Osteocyte (in vitro differentiated cells): ENCODE data around the gene BCAP31. TPM values are rescaled to one million over a fixed set of nuclear protein-coding genes. Genes with fewer than 3 reads are reported as not detected.

ENCODE experiments used
- DNase-seq: peaks from one replicate; pipeline ENCODE4 v3.0.0; 2021; ENCODE audit warnings: mixed read lengths; ENCODE audit not compliant: unreplicated experiment; ENCODE audit errors: extremely low spot score
- H3K27ac Mint-ChIP-seq: one replicate; pipeline ENCODE4 v1.8.0; 2021; ENCODE audit warnings: mild to moderate bottlenecking, mixed read lengths; ENCODE audit not compliant: unreplicated experiment
- H3K27me3 Mint-ChIP-seq: one replicate; pipeline ENCODE4 v1.8.0; 2021; ENCODE audit warnings: mixed read lengths; ENCODE audit not compliant: unreplicated experiment
- H3K36me3 Mint-ChIP-seq: one replicate; pipeline ENCODE4 v1.8.0; 2021; ENCODE audit warnings: mixed read lengths; ENCODE audit not compliant: unreplicated experiment
- H3K4me1 Mint-ChIP-seq: one replicate; pipeline ENCODE4 v1.8.0; 2021; ENCODE audit warnings: mixed read lengths; ENCODE audit not compliant: unreplicated experiment
- H3K4me3 Mint-ChIP-seq: one replicate; pipeline ENCODE4 v1.8.0; 2021; ENCODE audit warnings: mild to moderate bottlenecking, moderate library complexity, mixed read lengths; ENCODE audit not compliant: unreplicated experiment
- H3K9me3 Mint-ChIP-seq: one replicate; pipeline ENCODE4 v1.8.0; 2021; ENCODE audit warnings: mixed read lengths; ENCODE audit not compliant: unreplicated experiment
- total RNA-seq: library from RNA; stranded (reverse); gene quantifications from 2 replicates; pipeline ENCODE4 v1.2.1, GENCODE V29; 2021
- TF ChIP-seq, protein P1 (sequence below): fragments of 200-600 bp; sonication (generic); IDR thresholded peaks from 2 replicates; pipeline ENCODE4 v1.5.0; 2021; ENCODE audit warnings: antibody characterized with exemption, mild to moderate bottlenecking, moderate library complexity

BCAP31 gene
- total RNA-seq, 1 donor from 2014 or later = 172 TPM

DNA sequence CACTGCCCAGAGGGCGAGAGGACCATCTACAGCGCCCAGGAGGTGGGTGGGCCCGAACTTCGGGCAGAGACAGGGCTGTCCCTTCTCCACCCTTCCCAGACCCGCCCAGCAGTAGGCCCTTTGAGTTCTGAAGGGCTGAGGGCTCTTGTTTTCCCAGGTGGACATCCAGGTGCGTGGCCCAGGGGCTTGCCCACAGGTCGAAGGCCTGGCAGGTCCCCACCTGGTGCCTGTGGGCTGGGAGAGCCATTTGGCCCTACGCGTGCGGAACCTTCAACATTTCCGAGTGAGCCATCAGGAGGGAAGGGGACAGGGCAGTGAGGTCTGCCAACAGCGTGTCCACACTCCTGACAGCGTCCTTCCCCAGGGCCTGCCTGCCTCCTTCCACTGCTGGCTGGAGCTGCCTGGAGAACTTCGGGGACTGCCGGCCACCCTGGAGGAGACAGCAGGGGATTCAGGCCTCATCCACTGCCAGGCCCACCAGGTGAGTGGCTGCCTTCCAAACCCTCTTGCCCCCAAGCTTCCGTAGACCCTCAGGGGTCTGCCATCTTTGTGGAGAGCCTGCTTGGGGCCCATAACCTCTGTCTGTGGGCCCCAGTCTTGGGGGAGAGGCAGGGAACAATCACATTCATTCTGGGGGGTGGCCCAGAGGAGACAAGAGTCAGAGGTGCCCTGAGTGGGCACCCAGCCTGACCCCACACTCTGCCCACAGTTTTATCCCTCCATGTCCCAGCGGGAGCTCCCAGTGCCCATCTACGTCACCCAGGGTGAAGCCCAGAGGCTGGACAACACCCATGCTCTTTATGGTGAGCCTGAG, 46.6 kb upstream of the BCAP31 start:
- H3K9me3 Mint-ChIP-seq = no peaks in the 10 kb centered on the region
- H3K4me3 Mint-ChIP-seq = no peak overlapping the region
- no peak for DNase-seq
- H3K36me3 Mint-ChIP-seq = no peaks in the 10 kb centered on the region
- TF ChIP-seq, protein P1, sequence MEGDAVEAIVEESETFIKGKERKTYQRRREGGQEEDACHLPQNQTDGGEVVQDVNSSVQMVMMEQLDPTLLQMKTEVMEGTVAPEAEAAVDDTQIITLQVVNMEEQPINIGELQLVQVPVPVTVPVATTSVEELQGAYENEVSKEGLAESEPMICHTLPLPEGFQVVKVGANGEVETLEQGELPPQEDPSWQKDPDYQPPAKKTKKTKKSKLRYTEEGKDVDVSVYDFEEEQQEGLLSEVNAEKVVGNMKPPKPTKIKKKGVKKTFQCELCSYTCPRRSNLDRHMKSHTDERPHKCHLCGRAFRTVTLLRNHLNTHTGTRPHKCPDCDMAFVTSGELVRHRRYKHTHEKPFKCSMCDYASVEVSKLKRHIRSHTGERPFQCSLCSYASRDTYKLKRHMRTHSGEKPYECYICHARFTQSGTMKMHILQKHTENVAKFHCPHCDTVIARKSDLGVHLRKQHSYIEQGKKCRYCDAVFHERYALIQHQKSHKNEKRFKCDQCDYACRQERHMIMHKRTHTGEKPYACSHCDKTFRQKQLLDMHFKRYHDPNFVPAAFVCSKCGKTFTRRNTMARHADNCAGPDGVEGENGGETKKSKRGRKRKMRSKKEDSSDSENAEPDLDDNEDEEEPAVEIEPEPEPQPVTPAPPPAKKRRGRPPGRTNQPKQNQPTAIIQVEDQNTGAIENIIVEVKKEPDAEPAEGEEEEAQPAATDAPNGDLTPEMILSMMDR = no peak
- no peaks in the 10 kb centered on the region for H3K27me3 Mint-ChIP-seq
- no peak overlapping the region for H3K27ac Mint-ChIP-seq
- peaks cover 10% of the 10 kb centered on the region for H3K4me1 Mint-ChIP-seq

DNA sequence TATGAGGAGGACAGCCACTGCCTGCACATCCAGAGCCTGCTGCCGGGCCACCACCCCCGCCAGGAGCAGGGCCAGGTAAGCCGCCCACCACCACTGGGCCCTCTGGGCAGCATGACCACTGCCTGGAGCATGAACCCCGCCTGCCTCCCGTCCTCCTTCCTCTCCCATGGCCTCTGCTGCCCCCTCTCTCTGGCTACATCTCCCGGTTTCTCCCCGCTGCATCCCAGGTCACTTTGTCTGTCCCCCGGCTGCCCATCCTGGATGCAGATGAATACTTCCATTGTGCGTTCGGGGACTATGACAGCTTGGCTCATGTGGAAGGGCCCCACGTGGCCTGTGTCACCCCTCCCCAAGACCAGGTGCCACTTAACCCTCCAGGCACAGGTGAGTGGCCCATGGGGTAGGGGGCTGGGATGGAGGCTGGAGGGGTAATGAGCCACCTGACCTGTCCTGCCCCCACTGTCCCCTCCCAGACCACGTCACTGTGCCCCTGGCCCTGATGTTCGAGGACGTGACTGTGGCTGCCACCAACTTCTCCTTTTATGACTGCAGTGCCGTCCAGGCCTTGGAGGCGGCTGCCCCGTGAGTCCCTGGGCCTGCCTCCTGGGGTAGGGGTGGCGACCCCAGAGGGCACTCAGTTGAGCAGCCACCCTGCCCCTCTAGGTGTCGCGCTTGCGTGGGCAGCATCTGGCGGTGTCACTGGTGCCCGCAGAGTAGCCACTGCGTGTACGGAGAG, 45.8 kb upstream of the BCAP31 start:
- Mint-ChIP-seq H3K27ac (no peak overlapping the region), H3K36me3 (no peaks in the 10 kb centered on the region), H3K9me3 (no peaks in the 10 kb centered on the region), H3K4me1 (peaks cover 13% of the 10 kb centered on the region), H3K4me3 (no peak overlapping the region), H3K27me3 (no peaks in the 10 kb centered on the region)
- TF ChIP-seq, protein P1 = no peak
- DNase-seq = no peak

DNA sequence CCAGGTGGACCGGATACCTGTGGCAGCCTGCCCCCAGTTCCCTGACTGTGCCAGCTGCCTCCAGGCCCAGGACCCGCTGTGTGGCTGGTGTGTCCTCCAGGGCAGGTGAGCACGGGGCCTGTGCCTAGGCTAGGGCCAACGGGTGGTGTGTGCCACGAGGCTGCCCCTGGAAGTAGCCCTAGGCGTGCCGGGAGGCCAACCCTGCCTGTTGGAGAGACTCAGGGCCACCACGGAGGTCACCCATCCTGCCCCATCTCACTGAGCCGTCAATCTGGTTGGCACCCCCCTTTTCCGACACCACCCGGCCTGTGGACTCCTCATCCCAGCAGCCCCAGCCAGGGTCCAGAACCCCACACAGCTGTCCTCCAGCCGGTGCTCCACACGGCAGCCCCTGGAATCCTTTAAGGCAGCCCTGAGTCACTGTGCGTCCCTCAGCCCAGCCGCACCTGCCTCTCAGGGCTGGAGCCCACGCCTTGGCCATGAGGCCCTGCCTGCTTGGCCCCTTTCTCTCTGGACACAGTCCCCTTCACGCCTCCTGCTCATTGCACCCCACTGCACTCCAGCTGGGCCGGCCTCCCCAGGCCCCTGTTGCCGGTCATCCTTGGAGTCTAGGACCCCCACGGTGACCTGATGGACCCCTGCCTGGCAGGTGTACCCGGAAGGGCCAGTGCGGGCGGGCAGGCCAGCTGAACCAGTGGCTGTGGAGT, 45.1 kb upstream of the BCAP31 start:
- no peak for DNase-seq
- Mint-ChIP-seq H3K27me3 (no peaks in the 10 kb centered on the region), H3K9me3 (no peaks in the 10 kb centered on the region), H3K36me3 (no peaks in the 10 kb centered on the region), H3K27ac (no peak overlapping the region), H3K4me3 (no peak overlapping the region), H3K4me1 (peaks cover 13% of the 10 kb centered on the region)
- TF ChIP-seq, protein P1 = no peak

DNA sequence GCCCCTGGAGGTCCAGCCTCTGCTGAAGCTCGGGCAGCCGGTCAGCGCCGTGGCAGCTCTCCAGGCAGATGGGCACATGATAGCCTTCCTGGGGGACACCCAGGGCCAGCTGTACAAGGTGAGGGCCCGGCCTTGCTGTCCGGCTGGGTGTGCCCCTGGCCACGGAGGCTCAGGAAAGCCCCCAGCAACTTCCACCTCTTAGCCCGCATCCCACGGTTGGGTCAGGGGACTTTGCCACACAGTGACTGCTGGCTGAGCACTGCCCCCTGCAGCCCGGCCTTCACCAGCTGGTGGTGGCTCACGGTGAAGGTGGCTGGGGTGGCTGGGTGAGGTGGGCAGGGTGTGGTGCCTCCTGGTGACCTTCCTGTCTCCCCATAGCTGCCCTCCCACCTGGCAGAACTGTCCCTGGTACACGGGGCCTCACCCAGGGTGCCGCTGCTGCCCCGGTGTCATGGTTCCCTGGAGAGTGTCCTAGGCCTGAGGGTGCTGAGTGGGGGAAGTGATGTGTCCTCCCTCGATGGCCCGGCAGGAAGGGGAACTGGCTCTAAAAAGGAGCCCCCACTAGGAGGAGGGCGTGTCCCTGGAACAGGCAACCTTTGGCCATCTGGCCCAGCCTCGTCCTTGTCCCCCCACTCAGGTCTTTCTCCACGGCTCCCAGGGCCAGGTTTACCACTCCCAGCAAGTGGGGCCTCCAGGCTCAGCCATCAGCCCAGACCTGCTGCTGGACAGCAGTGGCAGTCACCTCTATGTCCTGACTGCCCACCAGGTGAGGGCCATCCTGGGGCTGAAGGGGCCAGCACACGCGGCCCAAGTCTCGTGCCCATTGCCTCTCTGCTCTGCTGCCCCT, 44.3 kb upstream of the BCAP31 start:
- H3K27ac Mint-ChIP-seq = no peak overlapping the region
- H3K4me1 Mint-ChIP-seq = peaks cover 17% of the 10 kb centered on the region
- H3K4me3 Mint-ChIP-seq = no peak overlapping the region
- TF ChIP-seq, protein P1 = no peak
- H3K27me3 Mint-ChIP-seq = no peaks in the 10 kb centered on the region
- H3K36me3 Mint-ChIP-seq = no peaks in the 10 kb centered on the region
- H3K9me3 Mint-ChIP-seq = no peaks in the 10 kb centered on the region
- DNase-seq = no peak
